SK-MEL-5 (cell line): ENCODE data around the gene PRR36. TPM values are rescaled to one million over a fixed set of nuclear protein-coding genes. Genes with fewer than 3 reads are reported as not detected.
A peak's percentile ranks its signal among the peaks of the same experiment; 100 is the strongest.

ENCODE experiments used
- DNase-seq: peaks from one replicate; pipeline ENCODE4 v3.0.0-alpha.2; 2016; ENCODE audit warnings: low read depth, low spot score
- in situ Hi-C: cut with HindIII; loops from 2 replicates; pipeline ENCODE4 v1.10.0; 2016; ENCODE audit warnings: low sequenced_read_pairs, high pct_unique_total_duplicates, low pct_unique_long_range_greater_than_20kb
- total RNA-seq: library from RNA; depleted of rRNA; stranded (reverse); fragments of >200 nt; shearing (Covaris generic); gene quantifications from 2 replicates; pipeline ENCODE4 v1.2.3, GENCODE V29; 2014

PRR36 gene
- total RNA-seq, 1 experiment from 2014 or later = not detected

- in situ Hi-C loops = no loop called here
- no peak for DNase-seq
These were observed 16.5 kb downstream of the PRR36 start for GRCh38 chr19:7857727-7858108.

GRCh38 chr19:7856679-7857663 lies 17.2 kb downstream of the PRR36 start:
- in situ Hi-C loops = no loop called here
- DNase-seq = no peak

GRCh38 chr19:7856109-7856591 lies 18.0 kb downstream of the PRR36 start:
- in situ Hi-C loops = no loop called here

GRCh38 chr19:7855426-7856108 lies 18.6 kb downstream of the PRR36 start:
- no peak for DNase-seq
- in situ Hi-C loops = no loop called here

More at GRCh38 chr19:7856109-7856591, 18.0 kb downstream of the PRR36 start:
- DNase-seq = no peak

- no peak for DNase-seq
- in situ Hi-C loops = no loop called here
These were observed 20.4 kb downstream of the PRR36 start for GRCh38 chr19:7853770-7854128.

GRCh38 chr19:7852851-7853769 lies 21.1 kb downstream of the PRR36 start:
- DNase-seq = peak; percentile 62
- in situ Hi-C loops = no loop called here

GRCh38 chr19:7851623-7852500 lies 22.3 kb downstream of the PRR36 start:
- DNase-seq = peak; percentile 63
- in situ Hi-C loops = no loop called here

- in situ Hi-C loops = no loop called here
- DNase-seq = no peak
These were observed 23.1 kb downstream of the PRR36 start for GRCh38 chr19:7850945-7851622.

GRCh38 chr19:7850000-7850813 lies 24.0 kb downstream of the PRR36 start:
- in situ Hi-C loops = no loop called here
- DNase-seq = no peak

- no peak for DNase-seq
- in situ Hi-C loops = no loop called here
These were observed 24.6 kb downstream of the PRR36 start for GRCh38 chr19:7849631-7849999.

GRCh38 chr19:7848779-7849457 lies 25.3 kb downstream of the PRR36 start:
- in situ Hi-C loops = no loop called here
- no peak for DNase-seq

- no peak for DNase-seq
- in situ Hi-C loops = no loop called here
These were observed 26.5 kb downstream of the PRR36 start for GRCh38 chr19:7847664-7848063.

GRCh38 chr19:7846155-7846646 lies 28.0 kb downstream of the PRR36 start:
- no peak for DNase-seq
- in situ Hi-C loops = no loop called here

GRCh38 chr19:7845390-7846154 lies 28.6 kb downstream of the PRR36 start:
- DNase-seq = no peak
- in situ Hi-C loops = no loop called here
